ENCODE results near the gene CFAP43. TPM values are rescaled to one million over a fixed set of nuclear protein-coding genes. Genes with fewer than 3 reads are reported as not detected.
A peak's percentile ranks its signal among the peaks of the same experiment; 100 is the strongest.

CFAP43 gene
- total and polyA plus RNA-seq, 5 experiments from 2014 or later, result 0.16 to 0.39 TPM; not detected in 3

- Mint-ChIP-seq H3K4me1 (peaks cover 9 to 28% (median 23%) of the 10 kb centered on the region in 4 donors), H3K27me3 (no peaks in the 10 kb centered on the region), H3K27ac (peak within 1 kb of the TSS; percentile 96 to 100 (median 99)), H3K36me3 (peaks cover 0 to 20% (median 4%) of the 10 kb centered on the region in 3 donors), H3K9me3 (no peaks in the 10 kb centered on the region), H3K4me3 (peak within 1 kb of the TSS; percentile 91 to 99 (median 94))
- DNase-seq (peak; percentile 94 to 100 (median 99)), ATAC-seq (peak; percentile 82 to 84)
- POLR2A ChIA-PET, result interaction anchor here (0.5 to 3.1 kb wide), 31 partner anchors 8 to 723 kb away, joined by 3 to 19 read pairs (median 4); partner anchors contain the start of genes CFAP43, GSTO2, ITPRIP and SLK
These were observed 110.5 kb downstream of the CFAP43 start, which contains the start of gene SFR1 for GRCh38 chr10:104121485-104122224. TSS of gene SFR1 (plus strand) at chr10:104122171. CDS start at chr10:104122184, 13 bp downstream.

- H3K9me3 Mint-ChIP-seq, result no peaks in the 10 kb centered on the region
- H3K27me3 Mint-ChIP-seq, result no peaks in the 10 kb centered on the region
- H3K36me3 Mint-ChIP-seq, result peaks cover 0 to 14% (median 4%) of the 10 kb centered on the region in 3 donors
- peak overlapping the region; percentile 91 to 99 (median 94) for H3K4me3 Mint-ChIP-seq
- POLR2A ChIA-PET, result interaction anchor here (1.0 to 3.1 kb wide), 25 partner anchors 8 to 536 kb away, joined by 3 to 19 read pairs (median 5); partner anchors contain the start of genes CFAP43, GSTO2, ITPRIP and SLK
- peaks cover 9 to 28% (median 23%) of the 10 kb centered on the region in 4 donors for H3K4me1 Mint-ChIP-seq
- DNase-seq, result peak; percentile 78 to 95 (median 83)
- peak; percentile 49 for ATAC-seq
- H3K27ac Mint-ChIP-seq, result peak overlapping the region; percentile 96 to 100 (median 99)
These were observed 111.2 kb downstream of the CFAP43 start for GRCh38 chr10:104120903-104121484.

- peak overlapping the region; percentile 91 to 99 (median 94) for H3K4me3 Mint-ChIP-seq
- ATAC-seq (no peak), DNase-seq (no peak)
- no peaks in the 10 kb centered on the region for H3K27me3 Mint-ChIP-seq
- H3K36me3 Mint-ChIP-seq, result peaks cover 0 to 10% (median 4%) of the 10 kb centered on the region in 3 donors
- H3K27ac Mint-ChIP-seq, result peak overlapping the region; percentile 96 to 100 (median 99)
- H3K4me1 Mint-ChIP-seq, result peaks cover 9 to 28% (median 23%) of the 10 kb centered on the region in 4 donors
- no peaks in the 10 kb centered on the region for H3K9me3 Mint-ChIP-seq
- POLR2A ChIA-PET, result interaction anchor here (1.1 to 3.1 kb wide), 11 partner anchors 99 to 536 kb away, joined by 3 to 19 read pairs (median 6); no protein-coding TSS in a partner anchor
These were observed 111.7 kb downstream of the CFAP43 start for GRCh38 chr10:104120512-104120902.

- H3K4me3 Mint-ChIP-seq, result peak overlapping the region in 3 of 10 donors; percentile 16 to 91 (median 29)
- peaks cover 8 to 28% (median 21%) of the 10 kb centered on the region in 4 donors for H3K4me1 Mint-ChIP-seq
- no peak for DNase-seq
- H3K27ac Mint-ChIP-seq, result peak overlapping the region in 9 of 10 donors; percentile 62 to 100 (median 99)
- no peaks in the 10 kb centered on the region for H3K27me3 Mint-ChIP-seq
- ATAC-seq, result no peak
- POLR2A ChIA-PET, result interaction anchor here (2.7 kb wide), 1 partner anchor 535 kb away, joined by 18 read pairs; no protein-coding TSS in a partner anchor
- H3K36me3 Mint-ChIP-seq, result peaks cover 0 to 5% (median 0%) of the 10 kb centered on the region in 3 donors
- no peaks in the 10 kb centered on the region for H3K9me3 Mint-ChIP-seq
These were observed 112.2 kb downstream of the CFAP43 start for GRCh38 chr10:104119996-104120395.

DNA sequence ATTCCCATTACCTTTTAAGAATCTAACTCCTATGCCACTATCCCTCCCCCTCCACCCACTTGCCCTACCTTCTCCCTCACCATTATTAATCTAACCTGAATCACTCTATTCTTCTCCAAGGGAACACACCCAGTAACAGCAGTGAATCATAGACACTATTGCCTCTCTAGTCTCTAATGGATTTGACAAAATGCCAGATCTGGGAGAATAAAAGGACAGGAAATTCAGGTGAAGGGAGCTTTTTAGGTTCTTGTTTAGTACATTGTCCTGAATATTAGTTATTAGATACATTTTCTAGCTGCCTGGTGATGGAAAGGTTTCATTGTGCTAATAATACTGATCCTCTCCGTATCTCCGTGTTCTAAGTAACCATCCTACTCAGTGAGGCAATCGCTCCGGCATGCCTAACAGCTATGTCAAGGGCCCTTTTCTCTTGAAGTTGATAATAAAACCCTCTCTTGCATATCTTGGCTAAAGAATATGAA is 114.3 kb downstream of the CFAP43 start:
- Mint-ChIP-seq H3K9me3 (no peaks in the 10 kb centered on the region), H3K36me3 (no peaks in the 10 kb centered on the region), H3K4me1 (peaks cover 8 to 22% (median 15%) of the 10 kb centered on the region in 4 donors), H3K4me3 (no peak overlapping the region), H3K27ac (peak overlapping the region in 1 of 10 donors; percentile 72), H3K27me3 (peaks cover 0 to 2% (median 0%) of the 10 kb centered on the region in 5 donors)
- no peak for DNase-seq
- POLR2A ChIA-PET, result no interaction called here
- ATAC-seq, result no peak

GRCh38 chr10:104113376-104113956 is 118.7 kb downstream of the CFAP43 start:
- no peak for ATAC-seq
- no peaks in the 10 kb centered on the region for H3K36me3 Mint-ChIP-seq
- H3K27me3 Mint-ChIP-seq, result peaks cover 4 to 14% (median 8%) of the 10 kb centered on the region in 5 donors
- peaks cover 0 to 11% (median 5%) of the 10 kb centered on the region in 4 donors for H3K4me1 Mint-ChIP-seq
- DNase-seq, result no peak
- H3K4me3 Mint-ChIP-seq, result no peak overlapping the region
- H3K27ac Mint-ChIP-seq, result no peak overlapping the region
- H3K9me3 Mint-ChIP-seq, result no peaks in the 10 kb centered on the region
- POLR2A ChIA-PET, result interaction anchor here (0.9 to 1.1 kb wide), 2 partner anchors 8 to 183 kb away, joined by 4 read pairs; partner anchors contain the start of gene SFR1

DNA sequence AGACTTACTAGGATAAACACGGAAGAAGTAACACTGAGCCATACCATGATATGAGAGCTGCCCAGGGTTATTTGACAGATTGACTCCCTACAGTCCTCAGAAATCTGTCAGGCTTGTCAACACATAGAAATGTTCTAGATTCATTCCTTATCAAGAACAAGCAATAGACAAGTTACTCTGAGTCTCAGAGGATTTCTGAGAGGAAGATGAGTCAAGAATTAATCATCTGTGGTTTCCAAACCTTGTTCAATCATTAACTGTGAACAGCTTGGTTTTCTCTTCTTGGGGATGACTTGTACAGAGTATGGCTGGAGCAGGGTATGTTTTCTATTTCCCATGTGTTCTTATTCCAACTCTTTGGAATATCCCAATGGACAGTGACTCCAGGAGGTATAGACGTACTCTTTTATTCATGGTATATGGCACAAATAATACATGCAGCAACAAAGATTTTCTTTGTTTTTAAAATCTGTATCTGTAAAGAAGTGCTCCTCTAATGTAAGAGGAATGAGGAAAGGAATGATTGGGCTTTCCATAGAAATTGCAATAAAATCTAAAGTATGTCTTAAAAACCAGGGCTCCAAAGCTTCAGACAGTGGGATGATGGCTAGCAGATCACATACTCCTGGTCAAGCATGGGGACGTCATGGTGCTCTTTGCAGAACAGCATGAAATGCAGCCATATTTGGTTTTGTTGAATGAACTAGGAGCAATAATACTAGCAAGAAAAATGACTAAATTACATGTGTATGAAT is 122.1 kb downstream of the CFAP43 start:
- no peak for ATAC-seq

GRCh38 chr10:104104926-104105325 is 127.2 kb downstream of the CFAP43 start:
- Mint-ChIP-seq H3K36me3 (no peaks in the 10 kb centered on the region), H3K4me3 (no peak overlapping the region), H3K27me3 (peaks cover 0 to 3% (median 0%) of the 10 kb centered on the region in 5 donors), H3K27ac (peak overlapping the region in 1 of 10 donors; percentile 24), H3K4me1 (peaks cover 0 to 3% (median 0%) of the 10 kb centered on the region in 4 donors), H3K9me3 (no peaks in the 10 kb centered on the region)
- POLR2A ChIA-PET, result interaction anchor here (0.6 kb wide), 1 partner anchor 149 kb away, joined by 3 read pairs; no protein-coding TSS in a partner anchor
- no peak for ATAC-seq
- DNase-seq, result no peak

More for the DNA sequence above, 122.1 kb downstream of the CFAP43 start:
- no peaks in the 10 kb centered on the region for H3K36me3 Mint-ChIP-seq
- H3K27me3 Mint-ChIP-seq, result peaks cover 4 to 14% (median 8%) of the 10 kb centered on the region in 5 donors
- H3K27ac Mint-ChIP-seq, result no peak overlapping the region
- no peaks in the 10 kb centered on the region for H3K9me3 Mint-ChIP-seq
- peaks cover 0 to 11% (median 5%) of the 10 kb centered on the region in 4 donors for H3K4me1 Mint-ChIP-seq
- DNase-seq, result no peak
- no peak overlapping the region for H3K4me3 Mint-ChIP-seq
- POLR2A ChIA-PET, result no interaction called here

GRCh38 chr10:104104418-104104817 is 127.7 kb downstream of the CFAP43 start:
- Mint-ChIP-seq H3K27me3 (no peaks in the 10 kb centered on the region), H3K27ac (no peak overlapping the region), H3K36me3 (no peaks in the 10 kb centered on the region), H3K4me3 (no peak overlapping the region), H3K4me1 (no peaks in the 10 kb centered on the region), H3K9me3 (no peaks in the 10 kb centered on the region)
- DNase-seq (no peak), ATAC-seq (no peak)
- POLR2A ChIA-PET, result interaction anchor here (0.8 kb wide), 1 partner anchor 18 kb away, joined by 3 read pairs; the partner anchor contains the start of gene SFR1

- Mint-ChIP-seq H3K9me3 (no peaks in the 10 kb centered on the region), H3K36me3 (no peaks in the 10 kb centered on the region), H3K4me3 (no peak overlapping the region), H3K4me1 (no peaks in the 10 kb centered on the region), H3K27ac (no peak overlapping the region), H3K27me3 (peaks cover 0 to 2% (median 0%) of the 10 kb centered on the region in 5 donors)
- ATAC-seq (no peak), DNase-seq (no peak)
- POLR2A ChIA-PET, result interaction anchor here (0.8 kb wide), 1 partner anchor 18 kb away, joined by 3 read pairs; the partner anchor contains the start of gene SFR1
These were observed 128.2 kb downstream of the CFAP43 start for GRCh38 chr10:104103956-104104355.

DNA sequence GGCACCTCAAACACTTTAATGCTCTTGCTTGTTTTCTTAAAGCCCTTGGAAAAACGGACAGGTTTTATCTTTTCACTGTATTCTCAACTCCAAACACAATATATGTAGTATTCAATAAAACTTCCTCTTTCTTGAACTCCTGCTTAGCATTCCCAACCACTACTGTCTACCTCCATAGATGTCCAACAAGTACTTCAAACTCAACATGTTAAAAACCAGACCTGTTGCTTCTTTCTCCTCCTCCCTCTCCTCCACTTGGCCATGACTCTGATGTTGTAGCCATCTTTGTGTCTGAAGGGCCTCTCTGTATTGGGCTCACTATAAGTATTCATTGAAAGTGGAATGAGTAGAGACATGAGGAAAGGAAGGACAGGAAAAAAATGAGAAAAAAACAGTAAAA is 130.3 kb downstream of the CFAP43 start:
- Mint-ChIP-seq H3K36me3 (peaks cover 0 to 4% (median 0%) of the 10 kb centered on the region in 3 donors), H3K27me3 (peaks cover 0 to 6% (median 0%) of the 10 kb centered on the region in 5 donors), H3K4me1 (no peaks in the 10 kb centered on the region), H3K27ac (no peak overlapping the region), H3K9me3 (no peaks in the 10 kb centered on the region), H3K4me3 (no peak overlapping the region)
- no peak for DNase-seq
- no peak for ATAC-seq
- POLR2A ChIA-PET, result no interaction called here

Data from naive thymus-derived CD8-positive, alpha-beta T cell (primary cell).